HepG2 (cell line): ENCODE measurements around the gene B4GALT3. TPM values are rescaled to one million over a fixed set of nuclear protein-coding genes. Genes with fewer than 3 reads are reported as not detected.

Experiments used
- CCDC6 ChIP-seq: sonication (generic); formaldehyde crosslinking; IDR thresholded peaks from 2 replicates; pipeline ENCODE4 v1.8.1; 2022; ENCODE audit warnings: mild to moderate bottlenecking, missing genetic modification reagents, moderate library complexity
- HOXA7 ChIP-seq: sonication (generic); formaldehyde crosslinking; IDR thresholded peaks from 2 replicates; pipeline ENCODE4 v1.8.1; 2022; ENCODE audit warnings: mild to moderate bottlenecking, missing genetic modification reagents, moderate library complexity
- NFE2L2 ChIP-seq: fragments of 150-350 bp; IDR thresholded peaks from 2 replicates; pipeline ENCODE4 v1.6.1; 2014; ENCODE audit warnings: low read length
- POLR2G ChIP-seq: fragments of 200-400 bp; formaldehyde crosslinking; IDR thresholded peaks from 2 replicates; pipeline ENCODE4 v1.6.1; 2018; ENCODE audit warnings: mild to moderate bottlenecking, low read depth, low read length, moderate library complexity
- ZFAT ChIP-seq: sonication (generic); formaldehyde crosslinking; conservative IDR thresholded peaks from 2 replicates; pipeline ENCODE4 v1.8.1; 2023; ENCODE audit warnings: missing genetic modification reagents, inconsistent platforms
- ZFP36L2 ChIP-seq: sonication (generic); formaldehyde crosslinking; IDR thresholded peaks from 2 replicates; pipeline ENCODE4 v1.4.0; 2020; ENCODE audit warnings: missing genetic modification reagents
- ZFX ChIP-seq: sonication (generic); formaldehyde crosslinking; IDR thresholded peaks from 2 replicates; pipeline ENCODE4 v1.4.0; 2020; ENCODE audit warnings: mild to moderate bottlenecking, low read depth, missing genetic modification reagents, moderate library complexity
- ZNF282 ChIP-seq: fragments of 450-650 bp; IDR thresholded peaks from 2 replicates; pipeline ENCODE4 v1.6.1; 2018; ENCODE audit not compliant: partially characterized antibody
- polyA plus RNA-seq, 8 experiments: library from polyadenylated mRNA; depleted of rRNA in 3 of 8; stranded (reverse) in 7 of 8; unstranded in 1 of 8; fragments of >200 nt; fragmentation: Illumina TruSeq in 4 of 8; extraction: Trizol in 4 of 8; gene quantifications; 2 replicates each; pipeline versions ENCODE4 v1.2.1 to v1.2.3, GENCODE V29; 2011 to 2016; ENCODE audit warnings: low read depth in 4 of 8, missing spikeins in 1 of 8, mixed read lengths in 1 of 8; ENCODE audit not compliant: insufficient read depth in 1 of 8
- total RNA-seq, 5 experiments: library from RNA; depleted of rRNA; stranded (reverse); fragments of >200 nt; fragmentation: Illumina TruSeq; extraction: Trizol; gene quantifications; 2 replicates each; pipeline ENCODE4 v1.2.3, GENCODE V29; 2016; ENCODE audit warnings: low read depth in 1 of 5
- TF ChIP-seq, protein P1 (sequence below): sonication (generic); formaldehyde crosslinking; IDR thresholded peaks from 2 replicates; pipeline ENCODE4 v1.9.0; 2022; ENCODE audit warnings: low read depth, missing genetic modification reagents
- TF ChIP-seq, protein P2 (sequence below): sonication (generic); formaldehyde crosslinking; IDR thresholded peaks from 2 replicates; pipeline ENCODE4 v1.5.0; 2020; ENCODE audit warnings: mild to moderate bottlenecking, low read depth, missing genetic modification reagents, borderline replicate concordance
- TF ChIP-seq, protein P3 (sequence below): sonication (generic); formaldehyde crosslinking; IDR thresholded peaks from 2 replicates; pipeline ENCODE4 v1.4.0; 2020; ENCODE audit warnings: mild to moderate bottlenecking, missing genetic modification reagents
- TF ChIP-seq, protein P4 (sequence below): sonication (generic); formaldehyde crosslinking; IDR thresholded peaks from 2 replicates; pipeline ENCODE4 v1.4.0; 2020; ENCODE audit warnings: missing genetic modification reagents, borderline replicate concordance
- TF ChIP-seq, protein P5 (sequence below): sonication (generic); formaldehyde crosslinking; IDR thresholded peaks from 2 replicates; pipeline ENCODE4 v1.5.0; 2020; ENCODE audit warnings: mild to moderate bottlenecking, missing genetic modification reagents
- TF ChIP-seq, protein P6 (sequence below): IDR thresholded peaks from 2 replicates; pipeline ENCODE4 v1.6.1; 2016

B4GALT3 gene
- total and polyA plus RNA-seq, 2 of the 13 experiments (the other 11 are each of a cell fraction or from before 2014, with no cell fraction given) = 35.6 to 40.4 TPM

DNA sequence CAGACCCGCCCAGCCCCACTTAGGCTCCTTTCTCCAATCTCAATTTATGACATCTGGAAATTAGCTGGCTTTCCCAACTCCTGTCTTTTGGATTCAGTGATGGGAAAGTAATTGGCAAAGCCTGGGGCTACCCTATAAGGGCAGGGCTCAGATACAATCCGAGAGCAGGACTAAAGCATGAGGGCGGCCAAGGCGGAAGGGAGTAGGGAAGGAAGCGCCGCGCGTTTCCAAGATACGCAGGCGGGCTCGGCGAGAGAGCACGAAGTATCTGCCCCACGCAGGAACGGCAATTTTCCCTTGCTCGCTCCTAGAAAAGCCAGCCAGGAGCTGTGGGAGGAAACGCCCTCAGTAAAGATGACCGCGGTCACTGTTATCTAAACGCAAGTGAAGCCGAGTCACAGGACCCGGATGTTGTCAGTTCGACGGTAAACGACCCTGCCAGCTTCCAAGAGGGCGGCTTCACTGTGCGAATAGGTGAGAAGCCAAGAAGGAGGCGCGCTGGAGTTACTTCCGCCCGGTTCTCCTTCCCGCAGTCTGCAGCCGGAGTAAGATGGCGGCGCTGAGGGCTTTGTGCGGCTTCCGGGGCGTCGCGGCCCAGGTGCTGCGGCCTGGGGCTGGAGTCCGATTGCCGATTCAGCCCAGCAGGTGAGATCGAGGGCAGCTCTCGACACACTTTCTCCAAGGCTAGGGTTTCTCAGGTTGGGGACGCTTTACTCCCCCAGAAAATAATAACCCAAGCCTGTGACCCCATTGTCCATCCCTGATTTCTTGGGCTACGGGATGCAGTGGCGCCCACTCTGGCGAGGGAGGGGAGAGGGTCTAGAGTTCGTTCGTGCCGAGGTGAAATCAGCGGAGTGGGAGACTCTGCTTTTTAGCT, 24.8 kb upstream of the B4GALT3 start, which contains the start of gene NDUFS2 (continued):
- TF ChIP-seq, protein P1, sequence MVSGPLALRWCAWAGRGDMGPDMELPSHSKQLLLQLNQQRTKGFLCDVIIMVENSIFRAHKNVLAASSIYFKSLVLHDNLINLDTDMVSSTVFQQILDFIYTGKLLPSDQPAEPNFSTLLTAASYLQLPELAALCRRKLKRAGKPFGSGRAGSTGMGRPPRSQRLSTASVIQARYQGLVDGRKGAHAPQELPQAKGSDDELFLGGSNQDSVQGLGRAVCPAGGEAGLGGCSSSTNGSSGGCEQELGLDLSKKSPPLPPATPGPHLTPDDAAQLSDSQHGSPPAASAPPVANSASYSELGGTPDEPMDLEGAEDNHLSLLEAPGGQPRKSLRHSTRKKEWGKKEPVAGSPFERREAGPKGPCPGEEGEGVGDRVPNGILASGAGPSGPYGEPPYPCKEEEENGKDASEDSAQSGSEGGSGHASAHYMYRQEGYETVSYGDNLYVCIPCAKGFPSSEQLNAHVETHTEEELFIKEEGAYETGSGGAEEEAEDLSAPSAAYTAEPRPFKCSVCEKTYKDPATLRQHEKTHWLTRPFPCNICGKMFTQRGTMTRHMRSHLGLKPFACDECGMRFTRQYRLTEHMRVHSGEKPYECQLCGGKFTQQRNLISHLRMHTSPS = no peak
- no peak for TF ChIP-seq ZFP36L2 (CRISPR knock-in tag)
- peak; percentile 93 for TF ChIP-seq POLR2G
- no peak for TF ChIP-seq NFE2L2
- TF ChIP-seq, protein P2, sequence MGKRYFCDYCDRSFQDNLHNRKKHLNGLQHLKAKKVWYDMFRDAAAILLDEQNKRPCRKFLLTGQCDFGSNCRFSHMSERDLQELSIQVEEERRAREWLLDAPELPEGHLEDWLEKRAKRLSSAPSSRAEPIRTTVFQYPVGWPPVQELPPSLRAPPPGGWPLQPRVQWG (CRISPR knock-in tag) = no peak
- no peak for TF ChIP-seq ZNF282
- TF ChIP-seq, protein P3, sequence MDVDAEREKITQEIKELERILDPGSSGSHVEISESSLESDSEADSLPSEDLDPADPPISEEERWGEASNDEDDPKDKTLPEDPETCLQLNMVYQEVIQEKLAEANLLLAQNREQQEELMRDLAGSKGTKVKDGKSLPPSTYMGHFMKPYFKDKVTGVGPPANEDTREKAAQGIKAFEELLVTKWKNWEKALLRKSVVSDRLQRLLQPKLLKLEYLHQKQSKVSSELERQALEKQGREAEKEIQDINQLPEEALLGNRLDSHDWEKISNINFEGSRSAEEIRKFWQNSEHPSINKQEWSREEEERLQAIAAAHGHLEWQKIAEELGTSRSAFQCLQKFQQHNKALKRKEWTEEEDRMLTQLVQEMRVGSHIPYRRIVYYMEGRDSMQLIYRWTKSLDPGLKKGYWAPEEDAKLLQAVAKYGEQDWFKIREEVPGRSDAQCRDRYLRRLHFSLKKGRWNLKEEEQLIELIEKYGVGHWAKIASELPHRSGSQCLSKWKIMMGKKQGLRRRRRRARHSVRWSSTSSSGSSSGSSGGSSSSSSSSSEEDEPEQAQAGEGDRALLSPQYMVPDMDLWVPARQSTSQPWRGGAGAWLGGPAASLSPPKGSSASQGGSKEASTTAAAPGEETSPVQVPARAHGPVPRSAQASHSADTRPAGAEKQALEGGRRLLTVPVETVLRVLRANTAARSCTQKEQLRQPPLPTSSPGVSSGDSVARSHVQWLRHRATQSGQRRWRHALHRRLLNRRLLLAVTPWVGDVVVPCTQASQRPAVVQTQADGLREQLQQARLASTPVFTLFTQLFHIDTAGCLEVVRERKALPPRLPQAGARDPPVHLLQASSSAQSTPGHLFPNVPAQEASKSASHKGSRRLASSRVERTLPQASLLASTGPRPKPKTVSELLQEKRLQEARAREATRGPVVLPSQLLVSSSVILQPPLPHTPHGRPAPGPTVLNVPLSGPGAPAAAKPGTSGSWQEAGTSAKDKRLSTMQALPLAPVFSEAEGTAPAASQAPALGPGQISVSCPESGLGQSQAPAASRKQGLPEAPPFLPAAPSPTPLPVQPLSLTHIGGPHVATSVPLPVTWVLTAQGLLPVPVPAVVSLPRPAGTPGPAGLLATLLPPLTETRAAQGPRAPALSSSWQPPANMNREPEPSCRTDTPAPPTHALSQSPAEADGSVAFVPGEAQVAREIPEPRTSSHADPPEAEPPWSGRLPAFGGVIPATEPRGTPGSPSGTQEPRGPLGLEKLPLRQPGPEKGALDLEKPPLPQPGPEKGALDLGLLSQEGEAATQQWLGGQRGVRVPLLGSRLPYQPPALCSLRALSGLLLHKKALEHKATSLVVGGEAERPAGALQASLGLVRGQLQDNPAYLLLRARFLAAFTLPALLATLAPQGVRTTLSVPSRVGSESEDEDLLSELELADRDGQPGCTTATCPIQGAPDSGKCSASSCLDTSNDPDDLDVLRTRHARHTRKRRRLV (CRISPR knock-in tag) = no peak
- TF ChIP-seq, protein P4, sequence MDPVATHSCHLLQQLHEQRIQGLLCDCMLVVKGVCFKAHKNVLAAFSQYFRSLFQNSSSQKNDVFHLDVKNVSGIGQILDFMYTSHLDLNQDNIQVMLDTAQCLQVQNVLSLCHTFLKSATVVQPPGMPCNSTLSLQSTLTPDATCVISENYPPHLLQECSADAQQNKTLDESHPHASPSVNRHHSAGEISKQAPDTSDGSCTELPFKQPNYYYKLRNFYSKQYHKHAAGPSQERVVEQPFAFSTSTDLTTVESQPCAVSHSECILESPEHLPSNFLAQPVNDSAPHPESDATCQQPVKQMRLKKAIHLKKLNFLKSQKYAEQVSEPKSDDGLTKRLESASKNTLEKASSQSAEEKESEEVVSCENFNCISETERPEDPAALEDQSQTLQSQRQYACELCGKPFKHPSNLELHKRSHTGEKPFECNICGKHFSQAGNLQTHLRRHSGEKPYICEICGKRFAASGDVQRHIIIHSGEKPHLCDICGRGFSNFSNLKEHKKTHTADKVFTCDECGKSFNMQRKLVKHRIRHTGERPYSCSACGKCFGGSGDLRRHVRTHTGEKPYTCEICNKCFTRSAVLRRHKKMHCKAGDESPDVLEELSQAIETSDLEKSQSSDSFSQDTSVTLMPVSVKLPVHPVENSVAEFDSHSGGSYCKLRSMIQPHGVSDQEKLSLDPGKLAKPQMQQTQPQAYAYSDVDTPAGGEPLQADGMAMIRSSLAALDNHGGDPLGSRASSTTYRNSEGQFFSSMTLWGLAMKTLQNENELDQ (CRISPR knock-in tag) = no peak
- TF ChIP-seq, protein P5, sequence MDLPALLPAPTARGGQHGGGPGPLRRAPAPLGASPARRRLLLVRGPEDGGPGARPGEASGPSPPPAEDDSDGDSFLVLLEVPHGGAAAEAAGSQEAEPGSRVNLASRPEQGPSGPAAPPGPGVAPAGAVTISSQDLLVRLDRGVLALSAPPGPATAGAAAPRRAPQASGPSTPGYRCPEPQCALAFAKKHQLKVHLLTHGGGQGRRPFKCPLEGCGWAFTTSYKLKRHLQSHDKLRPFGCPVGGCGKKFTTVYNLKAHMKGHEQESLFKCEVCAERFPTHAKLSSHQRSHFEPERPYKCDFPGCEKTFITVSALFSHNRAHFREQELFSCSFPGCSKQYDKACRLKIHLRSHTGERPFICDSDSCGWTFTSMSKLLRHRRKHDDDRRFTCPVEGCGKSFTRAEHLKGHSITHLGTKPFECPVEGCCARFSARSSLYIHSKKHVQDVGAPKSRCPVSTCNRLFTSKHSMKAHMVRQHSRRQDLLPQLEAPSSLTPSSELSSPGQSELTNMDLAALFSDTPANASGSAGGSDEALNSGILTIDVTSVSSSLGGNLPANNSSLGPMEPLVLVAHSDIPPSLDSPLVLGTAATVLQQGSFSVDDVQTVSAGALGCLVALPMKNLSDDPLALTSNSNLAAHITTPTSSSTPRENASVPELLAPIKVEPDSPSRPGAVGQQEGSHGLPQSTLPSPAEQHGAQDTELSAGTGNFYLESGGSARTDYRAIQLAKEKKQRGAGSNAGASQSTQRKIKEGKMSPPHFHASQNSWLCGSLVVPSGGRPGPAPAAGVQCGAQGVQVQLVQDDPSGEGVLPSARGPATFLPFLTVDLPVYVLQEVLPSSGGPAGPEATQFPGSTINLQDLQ (CRISPR knock-in tag) = no peak
- TF ChIP-seq, protein P6, sequence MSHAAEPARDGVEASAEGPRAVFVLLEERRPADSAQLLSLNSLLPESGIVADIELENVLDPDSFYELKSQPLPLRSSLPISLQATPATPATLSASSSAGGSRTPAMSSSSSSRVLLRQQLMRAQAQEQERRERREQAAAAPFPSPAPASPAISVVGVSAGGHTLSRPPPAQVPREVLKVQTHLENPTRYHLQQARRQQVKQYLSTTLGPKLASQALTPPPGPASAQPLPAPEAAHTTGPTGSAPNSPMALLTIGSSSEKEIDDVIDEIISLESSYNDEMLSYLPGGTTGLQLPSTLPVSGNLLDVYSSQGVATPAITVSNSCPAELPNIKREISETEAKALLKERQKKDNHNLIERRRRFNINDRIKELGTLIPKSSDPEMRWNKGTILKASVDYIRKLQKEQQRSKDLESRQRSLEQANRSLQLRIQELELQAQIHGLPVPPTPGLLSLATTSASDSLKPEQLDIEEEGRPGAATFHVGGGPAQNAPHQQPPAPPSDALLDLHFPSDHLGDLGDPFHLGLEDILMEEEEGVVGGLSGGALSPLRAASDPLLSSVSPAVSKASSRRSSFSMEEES (CRISPR knock-in tag) = peak; percentile 65; the same call in 1 of the 2 replicates
- peak; percentile 55; the same call in 1 of the 2 replicates for TF ChIP-seq CCDC6 (CRISPR knock-in tag)
- TF ChIP-seq HOXA7 (CRISPR knock-in tag) = no peak
- no peak for TF ChIP-seq ZFAT
- TF ChIP-seq ZFX (CRISPR knock-in tag) = peak; percentile 94
